Adrenal gland (tissue), 12 donors: ENCODE measurements around the gene VPS54. TPM values are rescaled to one million over a fixed set of nuclear protein-coding genes. Genes with fewer than 3 reads are reported as not detected.

Experiments
- DNase-seq, 7 donors: peaks; one replicate each; pipeline ENCODE4 v3.0.0-alpha.2; 2019 to 2020
- H3K27ac ChIP-seq, 5 donors: fragments of 200-600 bp; sonication (generic) in 4 of 5; 1 replicate in 3 of 5; 2 replicates in 2 of 5; pipeline versions ENCODE4 v1.5.1 to v1.8.0; 2016 to 2020; ENCODE audit warnings: mild to moderate bottlenecking in 1 of 5
- H3K27me3 ChIP-seq: fragments of 200-600 bp; 2 replicates; pipeline ENCODE4 v1.8.0; 2021
- H3K36me3 ChIP-seq, 2 donors: fragments of 200-600 bp; replicated peaks in 1 of 2; 1 replicate in 1 of 2; 2 replicates in 1 of 2; pipeline versions ENCODE4 v1.5.1 to v1.8.0; 2018 to 2022
- H3K4me1 ChIP-seq, 2 donors: fragments of 200-600 bp; replicated peaks in 1 of 2; 1 replicate in 1 of 2; 2 replicates in 1 of 2; pipeline versions ENCODE4 v1.5.1 to v1.8.0; 2018 to 2021
- H3K4me3 ChIP-seq, 4 donors: fragments of 200-600 bp; sonication (generic) in 3 of 4; one replicate each; pipeline ENCODE4 v1.5.1; 2016 to 2018
- H3K9me3 ChIP-seq, 3 donors: fragments of 200-600 bp; sonication (generic) in 1 of 3; replicated peaks in 1 of 3; 1 replicate in 2 of 3; 2 replicates in 1 of 3; pipeline versions ENCODE4 v1.5.1 to v1.8.0; 2016 to 2021
- CTCF ChIP-seq, 6 experiments: fragments of 450-650 bp in 4 of 6; fragments of 200-600 bp in 2 of 6; sonication (generic) in 1 of 6; IDR thresholded peaks; 1 replicate in 5 of 6; 2 replicates in 1 of 6; pipeline versions ENCODE4 v1.5.1 to v1.8.0; 2016 to 2021; ENCODE audit warnings: antibody characterized with exemption in 6 of 6, mild to moderate bottlenecking in 2 of 6, moderate library complexity in 1 of 6
- POLR2A ChIP-seq, 2 donors: fragments of 450-650 bp; IDR thresholded peaks; one replicate each; pipeline ENCODE4 v1.6.1; 2017; ENCODE audit warnings: antibody characterized with exemption in 2 of 2, mild to moderate bottlenecking in 2 of 2, moderate library complexity in 1 of 2
- WGBS, 4 donors: extraction: QIAGEN DNeasy Blood & Tissue Kit in 2 of 4; methylation state at CpG; one replicate each; pipeline versions ENCODE4 v1.1.5 to v1.1.7; 2013 to 2017; 5-methylcytosine and 5-hydroxymethylcytosine counted together
- intact Hi-C, 2 donors: fragments of 100-400 bp; cut with DNase I; formaldehyde crosslinking; loops; one replicate each; pipeline versions ENCODE4 v1.14.1 to v1.15.0; 2022 to 2023
- polyA plus RNA-seq, 3 donors: library from polyadenylated mRNA; stranded (reverse); fragments of 200-250 nt in 2 of 3; fragments of 350-450 nt in 1 of 3; fragmentation: Illumina TruSeq in 1 of 3; extraction: RNeasy Lipid Tissue Mini Kit (QIAGEN cat#74804) in 1 of 3; gene quantifications; one replicate each; pipeline ENCODE4 v1.2.3, GENCODE V29; 2013 to 2014
- total RNA-seq, 9 donors: library from RNA; depleted of rRNA in 4 of 9; stranded (reverse); fragments of >200 nt in 4 of 9; fragments of 120-200 nt in 1 of 9; fragmentation: NEBNext Ultra II Directional in 1 of 9; extraction: Animal tissue kit (Norgen Biotek cat#: 25700) in 1 of 9; gene quantifications; one replicate each; pipeline versions ENCODE4 v1.1.0 to v1.2.4, GENCODE V29; 2013 to 2023
- donor health status: healthy with polysubstance abuse.
- donor health status: Bipolar disorder and iron deficiency.
- donor health status: DM: yes; HTN: yes; CAD: no.
- donor health status: DM: no; HTN: no; CAD: no.
- donor health status: DM: no; HTN: no; CAD: no.
- donor health status: DM: yes; HTN: yes; CAD: no.

Gene VPS54
- total and polyA plus RNA-seq, 12 donors, result 15.1 to 38.9 (median 19.0) TPM

GRCh38 chr2:64049633-64050220 lies 30.5 kb upstream of the VPS54 start:
- Histone ChIP-seq H3K9me3 (no peaks in the 10 kb centered on the region), H3K4me1 (peaks cover 0 to 3% of the 10 kb centered on the region in 2 donors), H3K27me3 (no peaks in the 10 kb centered on the region), H3K27ac (no peak overlapping the region), H3K36me3 (no peaks in the 10 kb centered on the region), H3K4me3 (no peak overlapping the region)
- DNase-seq, result peak; percentile 48 to 83 (median 68)
- WGBS, 4 donors, result 2 to 5% (median 3%) methylated on average over 3 of the region's 3 CpGs
- intact Hi-C loops, result loop anchor here (5.0 to 10.0 kb wide), 2 partner anchors 275 to 278 kb away; no protein-coding TSS in a partner anchor
- TF ChIP-seq CTCF (IDR thresholded peaks at IDR 0.05), result peak; percentile 66 to 94 (median 82)
- no peak for TF ChIP-seq POLR2A (IDR thresholded peaks at IDR 0.05)

GRCh38 chr2:64045938-64046337 lies 26.7 kb upstream of the VPS54 start:
- no peaks in the 10 kb centered on the region for H3K27me3 ChIP-seq
- 95 to 100% (median 96%) methylated on average over 2 of the region's 2 CpGs for WGBS, 4 donors
- H3K36me3 ChIP-seq, result no peaks in the 10 kb centered on the region
- no peak overlapping the region for H3K4me3 ChIP-seq
- no peak for DNase-seq
- H3K27ac ChIP-seq, result no peak overlapping the region
- peaks cover 0 to 3% of the 10 kb centered on the region in 2 donors for H3K4me1 ChIP-seq
- no peaks in the 10 kb centered on the region for H3K9me3 ChIP-seq
- intact Hi-C loops, result no loop called here
- TF ChIP-seq CTCF (IDR thresholded peaks at IDR 0.05) (no peak), POLR2A (IDR thresholded peaks at IDR 0.05) (no peak)

GRCh38 chr2:64040161-64040560 lies 20.9 kb upstream of the VPS54 start:
- intact Hi-C loops, result no loop called here
- Histone ChIP-seq H3K4me1 (no peaks in the 10 kb centered on the region), H3K36me3 (no peaks in the 10 kb centered on the region), H3K9me3 (no peaks in the 10 kb centered on the region), H3K27ac (no peak overlapping the region), H3K27me3 (no peaks in the 10 kb centered on the region), H3K4me3 (no peak overlapping the region)
- no peak for TF ChIP-seq CTCF (IDR thresholded peaks at IDR 0.05)
- TF ChIP-seq POLR2A (IDR thresholded peaks at IDR 0.05), result no peak
- 50 to 58% (median 53%) methylated on average over 3 of the region's 3 CpGs for WGBS, 4 donors
- DNase-seq, result no peak

- no peak for TF ChIP-seq CTCF (IDR thresholded peaks at IDR 0.05)
- no peak for TF ChIP-seq POLR2A (IDR thresholded peaks at IDR 0.05)
- no peaks in the 10 kb centered on the region for H3K27me3 ChIP-seq
- no peak overlapping the region for H3K27ac ChIP-seq
- H3K9me3 ChIP-seq, result no peaks in the 10 kb centered on the region
- H3K4me3 ChIP-seq, result no peak overlapping the region
- H3K4me1 ChIP-seq, result no peaks in the 10 kb centered on the region
- no peaks in the 10 kb centered on the region for H3K36me3 ChIP-seq
- DNase-seq, result no peak
- intact Hi-C loops, result no loop called here
- WGBS, 4 donors, result 72 to 73% (median 73%) methylated on average over 5 of the region's 5 CpGs
Observed at GRCh38 chr2:64036034-64036705, 16.9 kb upstream of the VPS54 start.
